HL-60 (cell line): ENCODE measurements around the gene RPL10.
"Not testable (repeated sequence)": the region's sequence is repeated elsewhere in the genome, so short reads cannot be mapped to it uniquely, and the experiment has no call there.

Experiments used
- POLR2AphosphoS5 ChIP-seq: IDR thresholded peaks from 2 replicates; pipeline ENCODE4 v1.6.1; 2012; ENCODE audit warnings: low read depth
- SPI1 ChIP-seq: IDR thresholded peaks from 2 replicates; pipeline ENCODE4 v1.6.1; 2012; ENCODE audit warnings: low read depth, mild to moderate bottlenecking, borderline replicate concordance
- TF ChIP-seq, protein P1 (sequence below): IDR thresholded peaks from one replicate; pipeline ENCODE4 v1.5.1; 2011; ENCODE audit warnings: low read length, control low read depth, inconsistent platforms; ENCODE audit not compliant: insufficient read depth
- TF ChIP-seq, protein P2 (sequence below): IDR thresholded peaks from 2 replicates; pipeline ENCODE4 v1.6.1; 2012; ENCODE audit warnings: low read depth; ENCODE audit not compliant: insufficient replicate concordance

DNA sequence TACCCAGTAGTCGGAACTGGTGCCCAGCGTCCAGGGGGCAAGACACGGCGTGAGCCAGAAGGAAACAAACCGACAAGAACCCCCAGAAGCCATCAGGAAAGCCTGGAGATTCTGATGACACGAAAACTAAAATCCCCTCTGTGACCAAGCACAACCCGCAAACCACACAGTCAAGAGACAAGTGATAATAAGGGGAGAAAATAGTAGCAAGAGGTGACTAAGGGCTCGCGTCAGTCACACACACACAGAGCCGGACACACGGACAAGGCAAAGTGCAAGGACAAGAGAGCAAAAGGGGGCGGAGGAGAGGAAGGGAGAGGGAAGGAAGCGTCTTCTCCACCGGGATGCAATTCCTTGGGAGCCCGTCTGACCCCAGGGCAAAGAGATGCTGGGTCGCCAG, 9.5 kb upstream of the RPL10 start:
- TF ChIP-seq, protein P1, sequence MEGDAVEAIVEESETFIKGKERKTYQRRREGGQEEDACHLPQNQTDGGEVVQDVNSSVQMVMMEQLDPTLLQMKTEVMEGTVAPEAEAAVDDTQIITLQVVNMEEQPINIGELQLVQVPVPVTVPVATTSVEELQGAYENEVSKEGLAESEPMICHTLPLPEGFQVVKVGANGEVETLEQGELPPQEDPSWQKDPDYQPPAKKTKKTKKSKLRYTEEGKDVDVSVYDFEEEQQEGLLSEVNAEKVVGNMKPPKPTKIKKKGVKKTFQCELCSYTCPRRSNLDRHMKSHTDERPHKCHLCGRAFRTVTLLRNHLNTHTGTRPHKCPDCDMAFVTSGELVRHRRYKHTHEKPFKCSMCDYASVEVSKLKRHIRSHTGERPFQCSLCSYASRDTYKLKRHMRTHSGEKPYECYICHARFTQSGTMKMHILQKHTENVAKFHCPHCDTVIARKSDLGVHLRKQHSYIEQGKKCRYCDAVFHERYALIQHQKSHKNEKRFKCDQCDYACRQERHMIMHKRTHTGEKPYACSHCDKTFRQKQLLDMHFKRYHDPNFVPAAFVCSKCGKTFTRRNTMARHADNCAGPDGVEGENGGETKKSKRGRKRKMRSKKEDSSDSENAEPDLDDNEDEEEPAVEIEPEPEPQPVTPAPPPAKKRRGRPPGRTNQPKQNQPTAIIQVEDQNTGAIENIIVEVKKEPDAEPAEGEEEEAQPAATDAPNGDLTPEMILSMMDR = not testable (repeated sequence)
- not testable (repeated sequence) for TF ChIP-seq POLR2AphosphoS5, SPI1
- TF ChIP-seq, protein P2, sequence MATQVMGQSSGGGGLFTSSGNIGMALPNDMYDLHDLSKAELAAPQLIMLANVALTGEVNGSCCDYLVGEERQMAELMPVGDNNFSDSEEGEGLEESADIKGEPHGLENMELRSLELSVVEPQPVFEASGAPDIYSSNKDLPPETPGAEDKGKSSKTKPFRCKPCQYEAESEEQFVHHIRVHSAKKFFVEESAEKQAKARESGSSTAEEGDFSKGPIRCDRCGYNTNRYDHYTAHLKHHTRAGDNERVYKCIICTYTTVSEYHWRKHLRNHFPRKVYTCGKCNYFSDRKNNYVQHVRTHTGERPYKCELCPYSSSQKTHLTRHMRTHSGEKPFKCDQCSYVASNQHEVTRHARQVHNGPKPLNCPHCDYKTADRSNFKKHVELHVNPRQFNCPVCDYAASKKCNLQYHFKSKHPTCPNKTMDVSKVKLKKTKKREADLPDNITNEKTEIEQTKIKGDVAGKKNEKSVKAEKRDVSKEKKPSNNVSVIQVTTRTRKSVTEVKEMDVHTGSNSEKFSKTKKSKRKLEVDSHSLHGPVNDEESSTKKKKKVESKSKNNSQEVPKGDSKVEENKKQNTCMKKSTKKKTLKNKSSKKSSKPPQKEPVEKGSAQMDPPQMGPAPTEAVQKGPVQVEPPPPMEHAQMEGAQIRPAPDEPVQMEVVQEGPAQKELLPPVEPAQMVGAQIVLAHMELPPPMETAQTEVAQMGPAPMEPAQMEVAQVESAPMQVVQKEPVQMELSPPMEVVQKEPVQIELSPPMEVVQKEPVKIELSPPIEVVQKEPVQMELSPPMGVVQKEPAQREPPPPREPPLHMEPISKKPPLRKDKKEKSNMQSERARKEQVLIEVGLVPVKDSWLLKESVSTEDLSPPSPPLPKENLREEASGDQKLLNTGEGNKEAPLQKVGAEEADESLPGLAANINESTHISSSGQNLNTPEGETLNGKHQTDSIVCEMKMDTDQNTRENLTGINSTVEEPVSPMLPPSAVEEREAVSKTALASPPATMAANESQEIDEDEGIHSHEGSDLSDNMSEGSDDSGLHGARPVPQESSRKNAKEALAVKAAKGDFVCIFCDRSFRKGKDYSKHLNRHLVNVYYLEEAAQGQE = not testable (repeated sequence)
